ENCODE data around the gene ADAD1. TPM values are rescaled to one million over a fixed set of nuclear protein-coding genes. Genes with fewer than 3 reads are reported as not detected.

ADAD1 gene
- total RNA-seq, 1 donor from 2014 or later, result under 0.01 TPM

DNA sequence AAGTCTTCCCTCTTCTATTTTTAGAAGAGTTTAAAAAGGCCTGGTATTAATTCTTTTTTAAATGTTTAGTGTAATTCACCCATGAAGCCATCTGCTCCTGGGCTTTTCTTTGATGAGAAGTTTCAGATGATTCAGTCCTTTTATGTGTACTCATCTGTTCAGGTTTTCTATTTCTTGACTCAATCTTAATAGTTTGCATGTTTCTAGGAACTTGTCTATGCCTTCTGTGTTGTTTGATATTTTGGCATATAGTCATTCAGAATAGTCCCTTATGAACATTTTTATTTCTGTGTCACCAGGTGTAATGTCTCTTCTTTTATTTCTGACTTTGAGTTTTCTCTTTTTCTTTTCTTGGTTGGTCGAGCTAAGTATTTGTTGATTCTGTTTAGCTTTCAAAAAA lies 97.9 kb downstream of the ADAD1 start:
- TF ChIP-seq, protein P1, sequence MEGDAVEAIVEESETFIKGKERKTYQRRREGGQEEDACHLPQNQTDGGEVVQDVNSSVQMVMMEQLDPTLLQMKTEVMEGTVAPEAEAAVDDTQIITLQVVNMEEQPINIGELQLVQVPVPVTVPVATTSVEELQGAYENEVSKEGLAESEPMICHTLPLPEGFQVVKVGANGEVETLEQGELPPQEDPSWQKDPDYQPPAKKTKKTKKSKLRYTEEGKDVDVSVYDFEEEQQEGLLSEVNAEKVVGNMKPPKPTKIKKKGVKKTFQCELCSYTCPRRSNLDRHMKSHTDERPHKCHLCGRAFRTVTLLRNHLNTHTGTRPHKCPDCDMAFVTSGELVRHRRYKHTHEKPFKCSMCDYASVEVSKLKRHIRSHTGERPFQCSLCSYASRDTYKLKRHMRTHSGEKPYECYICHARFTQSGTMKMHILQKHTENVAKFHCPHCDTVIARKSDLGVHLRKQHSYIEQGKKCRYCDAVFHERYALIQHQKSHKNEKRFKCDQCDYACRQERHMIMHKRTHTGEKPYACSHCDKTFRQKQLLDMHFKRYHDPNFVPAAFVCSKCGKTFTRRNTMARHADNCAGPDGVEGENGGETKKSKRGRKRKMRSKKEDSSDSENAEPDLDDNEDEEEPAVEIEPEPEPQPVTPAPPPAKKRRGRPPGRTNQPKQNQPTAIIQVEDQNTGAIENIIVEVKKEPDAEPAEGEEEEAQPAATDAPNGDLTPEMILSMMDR (IDR thresholded peaks at IDR 0.05; ENCODE audit: insufficient read depth, low read length, severe bottlenecking), result no peak
- no peak for FAIRE-seq
- no peak for DNase-seq (ENCODE audit: low read depth)
- Histone ChIP-seq H3K4me3 (ENCODE audit: low read depth, low read length) (no peak overlapping the region), H3K27me3 (ENCODE audit: control insufficient read depth, insufficient read depth, low read length) (no peaks in the 10 kb centered on the region), H3K36me3 (ENCODE audit: control insufficient read depth, insufficient read depth, low read length) (no peaks in the 10 kb centered on the region)

Other genes with a start within 250 kb of the ADAD1 start
- gene BLTP1, start 226.7 kb upstream of the ADAD1 start, total RNA-seq, result 46.1 and 54.8 TPM in 2 replicates
- gene IL2, start 77.7 kb downstream of the ADAD1 start, total RNA-seq, result not detected in 2 replicates
- not detected in 2 replicates for gene IL21, start 242.1 kb downstream of the ADAD1 start, total RNA-seq

Data from bronchial epithelial cell (primary cell).